Breast epithelium (tissue), 3 donors: ENCODE measurements around the gene ABCF3.

Source experiments
- CTCF ChIP-seq, 3 donors: fragments of 450-650 bp; IDR thresholded peaks; one replicate each; pipeline ENCODE4 v1.5.1; 2016 to 2017; ENCODE audit warnings: antibody characterized with exemption in 3 of 3, mild to moderate bottlenecking in 3 of 3, moderate library complexity in 3 of 3
- POLR2A ChIP-seq: fragments of 450-650 bp; IDR thresholded peaks from one replicate; pipeline ENCODE4 v1.6.1; 2016; ENCODE audit warnings: antibody characterized with exemption, mild to moderate bottlenecking, moderate library complexity
- POLR2AphosphoS5 ChIP-seq, 3 donors: sonication (generic); formaldehyde crosslinking; IDR thresholded peaks; one replicate each; pipeline ENCODE4 v1.6.1; 2017; ENCODE audit warnings: antibody characterized with exemption in 3 of 3

- TF ChIP-seq POLR2A: no peak
- TF ChIP-seq CTCF (IDR thresholded peaks at IDR 0.05): no peak
- TF ChIP-seq POLR2AphosphoS5 (IDR thresholded peaks at IDR 0.05): no peak
Observed at GRCh38 chr3:184189421-184189820, 3.4 kb downstream of the ABCF3 start.
